Measurements from ENCODE around the gene INO80E. TPM values are rescaled to one million over a fixed set of nuclear protein-coding genes. Genes with fewer than 3 reads are reported as not detected.

The INO80E gene
- total RNA-seq, 2 experiments from 2014 or later = 84.1 to 94.0 TPM

- H3K27me3 Mint-ChIP-seq = no peaks in the 10 kb centered on the region
- intact Hi-C loops (cut with micrococcal nuclease) = loop anchor here (1.0 to 5.0 kb wide), 2 partner anchors 12 to 39 kb away; partner anchors contain the start of genes ALDOA and TBX6
- ChIA-PET CTCF (interaction anchor here (0.9 to 2.1 kb wide), 7 partner anchors 10 to 233 kb away, joined by 3 to 13 read pairs (median 5); partner anchors contain the start of genes ALDOA, MVP, TBX6 and TLCD3B), POLR2A (interaction anchor here (1.0 to 5.0 kb wide), 3 partner anchors 12 to 236 kb away, joined by 3 to 48 read pairs (median 3); partner anchors contain the start of gene ALDOA)
- peaks cover 28% of the 10 kb centered on the region for H3K4me1 Mint-ChIP-seq (ENCODE audit: low read depth)
- peak overlapping the region; percentile 49 for H3K27ac Mint-ChIP-seq
- H3K36me3 Mint-ChIP-seq = no peaks in the 10 kb centered on the region
- peak overlapping the region; percentile 86 for H3K4me3 Mint-ChIP-seq
- H3K9me3 Mint-ChIP-seq = no peaks in the 10 kb centered on the region
- peak; percentile 95 for DNase-seq
Measured at GRCh38 chr16:30052671-30053372, 56.8 kb downstream of the INO80E start.

- Mint-ChIP-seq H3K4me3 (peak overlapping the region; percentile 86), H3K9me3 (no peaks in the 10 kb centered on the region), H3K4me1 (ENCODE audit: low read depth) (peaks cover 28% of the 10 kb centered on the region), H3K36me3 (no peaks in the 10 kb centered on the region), H3K27me3 (no peaks in the 10 kb centered on the region), H3K27ac (no peak overlapping the region)
- ChIA-PET CTCF (interaction anchor here (0.9 to 3.3 kb wide), 8 partner anchors 10 to 233 kb away, joined by 3 to 25 read pairs (median 8); partner anchors contain the start of genes ALDOA, MVP, TBX6 and TLCD3B), POLR2A (interaction anchor here (1.0 to 5.0 kb wide), 4 partner anchors 11 to 236 kb away, joined by 3 to 48 read pairs (median 3); partner anchors contain the start of gene ALDOA)
- DNase-seq = no peak
- intact Hi-C loops (cut with micrococcal nuclease) = loop anchor here (1.0 to 5.0 kb wide), 2 partner anchors 12 to 39 kb away; partner anchors contain the start of genes ALDOA and TBX6
Measured at GRCh38 chr16:30053376-30054015, 57.5 kb downstream of the INO80E start.

GRCh38 chr16:30054451-30054850 lies 58.4 kb downstream of the INO80E start:
- Mint-ChIP-seq H3K27me3 (no peaks in the 10 kb centered on the region), H3K36me3 (no peaks in the 10 kb centered on the region), H3K27ac (no peak overlapping the region), H3K4me1 (ENCODE audit: low read depth) (peaks cover 28% of the 10 kb centered on the region), H3K4me3 (peak overlapping the region; percentile 42), H3K9me3 (no peaks in the 10 kb centered on the region)
- intact Hi-C loops (cut with micrococcal nuclease) = loop anchor here (5.0 kb wide), 1 partner anchor 38 kb away; the partner anchor contains the start of gene TBX6
- CTCF ChIA-PET = interaction anchor here (0.6 to 3.3 kb wide), 11 partner anchors 9 to 355 kb away, joined by 3 to 33 read pairs (median 8); partner anchors contain the start of genes ALDOA, TBX6 and TLCD3B
- POLR2A ChIA-PET = interaction anchor here (1.3 to 5.0 kb wide), 3 partner anchors 11 to 246 kb away, joined by 3 to 48 read pairs (median 5); partner anchors contain the start of gene ALDOA
- DNase-seq = no peak

- ChIA-PET POLR2A (interaction anchor here (0.6 to 5.0 kb wide), 7 partner anchors 10 to 247 kb away, joined by 3 to 48 read pairs (median 4); partner anchors contain the start of genes ALDOA, HIRIP3, INO80E and TBX6), CTCF (interaction anchor here (0.6 to 3.3 kb wide), 21 partner anchors 10 to 392 kb away, joined by 3 to 33 read pairs (median 5); partner anchors contain the start of genes ALDOA, C16orf92, CDIPT and PPP4C)
- no peaks in the 10 kb centered on the region for H3K9me3 Mint-ChIP-seq
- H3K4me1 Mint-ChIP-seq (ENCODE audit: low read depth) = peaks cover 28% of the 10 kb centered on the region
- peak overlapping the region; percentile 79 for H3K27ac Mint-ChIP-seq
- H3K4me3 Mint-ChIP-seq = peak overlapping the region; percentile 42
- H3K36me3 Mint-ChIP-seq = no peaks in the 10 kb centered on the region
- DNase-seq = peak; percentile 76
- intact Hi-C loops (cut with micrococcal nuclease) = loop anchor here (5.0 kb wide), 1 partner anchor 37 kb away; the partner anchor contains the start of gene TBX6
- H3K27me3 Mint-ChIP-seq = no peaks in the 10 kb centered on the region
Measured at GRCh38 chr16:30054959-30055553, 59.0 kb downstream of the INO80E start.

Other genes starting within 250 kb of the INO80E start
- not detected for gene ZG16, start 218.0 kb upstream of the INO80E start, total RNA-seq
- gene KIF22, start 205.5 kb upstream of the INO80E start, total RNA-seq = 100 to 1,000 TPM; 174 to 180 TPM
- gene MAZ, start 189.7 kb upstream of the INO80E start, total RNA-seq = 100 to 1,000 TPM; 227 to 242 TPM
- gene PRRT2, start 184.0 kb upstream of the INO80E start, total RNA-seq = 1 to 10 TPM in 1 of 2 experiments, under 1 TPM in 1; 1.00 to 2.6 TPM
- gene PAGR1, start 180.1 kb upstream of the INO80E start, total RNA-seq = 10 to 100 TPM; 21.9 to 24.0 TPM
- gene MVP, start 175.8 kb upstream of the INO80E start, total RNA-seq = 100 to 1,000 TPM; 149 to 156 TPM
- gene CDIPT, start 133.0 kb upstream of the INO80E start, total RNA-seq = 10 to 100 TPM; 39.5 to 43.9 TPM
- gene SEZ6L2, start 96.7 kb upstream of the INO80E start, total RNA-seq = under 1 TPM; 0.38 to 0.58 TPM
- 1 to 10 TPM; 1.6 to 1.9 TPM for gene ASPHD1, start 95.8 kb upstream of the INO80E start, total RNA-seq
- 10 to 100 TPM; 36.6 to 37.9 TPM for gene KCTD13, start 70.0 kb upstream of the INO80E start, total RNA-seq
- 10 to 100 TPM; 57.1 to 64.8 TPM for gene TMEM219, start 34.2 kb upstream of the INO80E start, total RNA-seq
- 10 to 100 TPM; 27.2 to 28.2 TPM for gene TAOK2, start 22.4 kb upstream of the INO80E start, total RNA-seq
- 10 to 100 TPM; 40.5 to 40.6 TPM for gene HIRIP3, start 624 bp upstream of the INO80E start, total RNA-seq
- under 1 TPM; 0.33 to 0.34 TPM for gene DOC2A, start 14.8 kb downstream of the INO80E start, total RNA-seq
- gene C16orf92, start 27.0 kb downstream of the INO80E start, total RNA-seq = not detected
- gene TLCD3B, start 35.0 kb downstream of the INO80E start, total RNA-seq = 1 to 10 TPM; 5.0 TPM
- gene ALDOA, start 69.5 kb downstream of the INO80E start, total RNA-seq = 1,000 to 10,000 TPM; 1,724 to 1,734 TPM
- 100 to 1,000 TPM; 121 to 133 TPM for gene PPP4C, start 79.8 kb downstream of the INO80E start, total RNA-seq
- 1 to 10 TPM; 2.3 to 2.9 TPM for gene TBX6, start 95.7 kb downstream of the INO80E start, total RNA-seq
- 10 to 100 TPM; 32.5 to 36.9 TPM for gene YPEL3, start 100.0 kb downstream of the INO80E start, total RNA-seq
- 1 to 10 TPM; 5.3 to 9.9 TPM for gene GDPD3, start 117.3 kb downstream of the INO80E start, total RNA-seq
- gene MAPK3, start 127.0 kb downstream of the INO80E start, total RNA-seq = 10 to 100 TPM; 85.5 to 93.1 TPM
- 1,000 to 10,000 TPM; 1,027 to 1,051 TPM for gene CORO1A, start 187.4 kb downstream of the INO80E start, total RNA-seq
- 100 to 1,000 TPM; 156 to 159 TPM for gene BOLA2B, start 197.4 kb downstream of the INO80E start, total RNA-seq
- 10 to 100 TPM; 98.8 to 99.9 TPM for gene SLX1A, start 197.6 kb downstream of the INO80E start, total RNA-seq
- gene SULT1A3, start 203.0 kb downstream of the INO80E start, total RNA-seq = 10 to 100 TPM; 14.2 to 15.2 TPM

Data from activated CD4-positive, alpha-beta memory T cell treated with anti-CD3 and anti-CD28 coated beads for 36 hours (primary cell).